ENCODE measurements around the gene SELP. TPM values are rescaled to one million over a fixed set of nuclear protein-coding genes. Genes with fewer than 3 reads are reported as not detected.
A peak's percentile ranks its signal among the peaks of the same experiment; 100 is the strongest.

Gene SELP
- total and polyA plus RNA-seq, 2 of the 8 experiments (the other 6 are each of a cell fraction or from before 2014, with no cell fraction given): not detected

- CTCF ChIA-PET (ENCODE audit: partially characterized antibody): interaction anchor here (0.9 kb wide), 1 partner anchor 87 kb away, joined by 3 read pairs; no protein-coding TSS in a partner anchor
- no peak for TF ChIP-seq CHD1 (IDR thresholded peaks at IDR 0.05; ENCODE audit: low read depth, low read length)
- no peak for TF ChIP-seq YY1 (IDR thresholded peaks at IDR 0.05; ENCODE audit: low read depth, low read length)
- TF ChIP-seq, protein P1, sequence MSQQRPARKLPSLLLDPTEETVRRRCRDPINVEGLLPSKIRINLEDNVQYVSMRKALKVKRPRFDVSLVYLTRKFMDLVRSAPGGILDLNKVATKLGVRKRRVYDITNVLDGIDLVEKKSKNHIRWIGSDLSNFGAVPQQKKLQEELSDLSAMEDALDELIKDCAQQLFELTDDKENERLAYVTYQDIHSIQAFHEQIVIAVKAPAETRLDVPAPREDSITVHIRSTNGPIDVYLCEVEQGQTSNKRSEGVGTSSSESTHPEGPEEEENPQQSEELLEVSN (IDR thresholded peaks at IDR 0.05): no peak
- no peak for TF ChIP-seq PHF8 (conservative IDR thresholded peaks at IDR 0.05; ENCODE audit: low read depth, low read length)
- TF ChIP-seq SRF (IDR thresholded peaks at IDR 0.05; ENCODE audit: low read depth, low read length): no peak
- no peak for TF ChIP-seq CTBP2 (IDR thresholded peaks at IDR 0.05; ENCODE audit: borderline replicate concordance, insufficient read depth, insufficient read length, low read length)
- TF ChIP-seq RFX5 (IDR thresholded peaks at IDR 0.05; ENCODE audit: borderline replicate concordance, low read depth, low read length): no peak
- no peak for TF ChIP-seq KDM4A (IDR thresholded peaks at IDR 0.05; ENCODE audit: low read depth, low read length, severe bottlenecking)
- no peak for TF ChIP-seq BACH1 (IDR thresholded peaks at IDR 0.05; ENCODE audit: low read length)
- no peak for TF ChIP-seq CREB1 (IDR thresholded peaks at IDR 0.05)
- TF ChIP-seq, protein P2, sequence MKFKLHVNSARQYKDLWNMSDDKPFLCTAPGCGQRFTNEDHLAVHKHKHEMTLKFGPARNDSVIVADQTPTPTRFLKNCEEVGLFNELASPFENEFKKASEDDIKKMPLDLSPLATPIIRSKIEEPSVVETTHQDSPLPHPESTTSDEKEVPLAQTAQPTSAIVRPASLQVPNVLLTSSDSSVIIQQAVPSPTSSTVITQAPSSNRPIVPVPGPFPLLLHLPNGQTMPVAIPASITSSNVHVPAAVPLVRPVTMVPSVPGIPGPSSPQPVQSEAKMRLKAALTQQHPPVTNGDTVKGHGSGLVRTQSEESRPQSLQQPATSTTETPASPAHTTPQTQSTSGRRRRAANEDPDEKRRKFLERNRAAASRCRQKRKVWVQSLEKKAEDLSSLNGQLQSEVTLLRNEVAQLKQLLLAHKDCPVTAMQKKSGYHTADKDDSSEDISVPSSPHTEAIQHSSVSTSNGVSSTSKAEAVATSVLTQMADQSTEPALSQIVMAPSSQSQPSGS (IDR thresholded peaks at IDR 0.05; ENCODE audit: low read length): no peak
- TF ChIP-seq SIX5 (IDR thresholded peaks at IDR 0.05; ENCODE audit: low read depth, low read length): no peak
These were observed 5.0 kb downstream of the SELP start for GRCh38 chr1:169624912-169625311.

More at GRCh38 chr1:169624912-169625311, 5.0 kb downstream of the SELP start:
- no peak overlapping the region for H2BK5ac ChIP-seq (ENCODE audit: low read depth, low read length)
- H3K79me1 ChIP-seq (ENCODE audit: low read depth, low read length): no peaks in the 10 kb centered on the region
- H3K27me3 ChIP-seq (replicated peaks in 1 of 4; ENCODE audit: control insufficient read depth in 3 of 4, extremely low read depth in 1 of 4, insufficient read depth in 3 of 4, low read length in 3 of 4): no peaks in the 10 kb centered on the region
- no peak overlapping the region for H3K4ac ChIP-seq (replicated peaks; ENCODE audit: insufficient read length, low read depth, low read length)
- H2BK15ac ChIP-seq (ENCODE audit: low read length): no peak overlapping the region
- no peak overlapping the region for H3K4me2 ChIP-seq (ENCODE audit: insufficient read depth in 1 of 2, low read depth in 2 of 2, low read length in 2 of 2)
- H2BK120ac ChIP-seq (replicated peaks; ENCODE audit: low read depth, low read length): no peak overlapping the region
- no peak overlapping the region for H2BK12ac ChIP-seq (ENCODE audit: low read depth, low read length)
- no peaks in the 10 kb centered on the region for H4K20me1 ChIP-seq (replicated peaks in 1 of 2; ENCODE audit: control insufficient read depth in 1 of 2, insufficient read depth in 2 of 2, low read length in 2 of 2)
- no peak overlapping the region for H4K8ac ChIP-seq (ENCODE audit: extremely low read depth, insufficient read depth, low read length)
- H3K9ac ChIP-seq (replicated peaks in 1 of 4; ENCODE audit: extremely low read depth in 1 of 4, low read depth in 3 of 4, low read length in 3 of 4): no peak overlapping the region
- no peaks in the 10 kb centered on the region for H3K36me3 ChIP-seq (ENCODE audit: control insufficient read depth in 2 of 4, insufficient read depth in 4 of 4, low read length in 3 of 4)
- H3K4me1 ChIP-seq (replicated peaks in 1 of 4; ENCODE audit: control insufficient read depth in 3 of 4, insufficient read depth in 4 of 4, low read length in 3 of 4): no peaks in the 10 kb centered on the region
- H3K14ac ChIP-seq (ENCODE audit: insufficient read length): no peak overlapping the region
- H3K23ac ChIP-seq (ENCODE audit: insufficient read length): no peak overlapping the region
- no peak overlapping the region for H2BK20ac ChIP-seq (ENCODE audit: low read length)
- no peak overlapping the region for H2AFZ ChIP-seq (ENCODE audit: low read length)
- peak overlapping the region; percentile 65; the same call in 1 of the 2 replicates for H2AK5ac ChIP-seq (ENCODE audit: low read depth, low read length)
- H3K27ac ChIP-seq (ENCODE audit: low read depth, low read length): no peak overlapping the region
- H3K9me3 ChIP-seq (ENCODE audit: insufficient read depth in 2 of 2, low read depth in 1 of 2, low read length in 1 of 2): no peaks in the 10 kb centered on the region
- FAIRE-seq (no peak), DNase-seq (ENCODE audit: low read depth in 1 of 2, low spot score in 2 of 2) (no peak)
- H4K5ac ChIP-seq (ENCODE audit: insufficient read length, low read depth, low read length): no peak overlapping the region
- POLR2A ChIA-PET (ENCODE audit: partially characterized antibody): no interaction called here
- no peak overlapping the region for H3K56ac ChIP-seq (replicated peaks; ENCODE audit: insufficient read length, low read depth, low read length)
- H3K23me2 ChIP-seq (ENCODE audit: low read depth, low read length): peaks cover 4% of the 10 kb centered on the region; the same call in 1 of the 2 replicates
- WGBS, 2 experiments (ENCODE audit: extremely low coverage in 1 of 2, insufficient coverage in 1 of 2, insufficient read length in 1 of 2, insufficient replicate concordance in 2 of 2, low coverage in 1 of 2, low lambda C conversion rate in 2 of 2, missing lambda C conversion rate in 1 of 2): 84% methylated on average over 2 of the region's 2 CpGs; no CpG with 5 or more reads in 1 of the 2 experiments
- no peaks in the 10 kb centered on the region for H3K79me2 ChIP-seq (ENCODE audit: control insufficient read depth in 1 of 2, insufficient read depth in 2 of 2, low read length in 2 of 2)
- no peak overlapping the region for H4K91ac ChIP-seq (replicated peaks; ENCODE audit: insufficient read length, low read length)
- H3K18ac ChIP-seq (ENCODE audit: extremely low read depth, low read length): no peak overlapping the region
- no peak overlapping the region for H3K4me3 ChIP-seq (ENCODE audit: extremely low read depth in 1 of 4, insufficient read depth in 2 of 4, low read depth in 3 of 4, low read length in 4 of 4)
